MG63 (cell line): ENCODE measurements around the gene SLC30A4. TPM values are rescaled to one million over a fixed set of nuclear protein-coding genes. Genes with fewer than 3 reads are reported as not detected.

Source experiments
- DNase-seq: peaks from one replicate; pipeline ENCODE4 v3.0.0-alpha.2; 2020
- H3K27me3 ChIP-seq: fragments of 250-450 bp; sonication (Bioruptor Pico); 2 replicates; pipeline ENCODE4 v1.5.1; 2020; ENCODE audit warnings: mild to moderate bottlenecking, moderate library complexity
- H3K36me3 ChIP-seq: fragments of 250-450 bp; sonication (Bioruptor Pico); 2 replicates; pipeline ENCODE4 v1.5.1; 2020; ENCODE audit warnings: mild to moderate bottlenecking, moderate library complexity
- H3K4me3 ChIP-seq: fragments of 250-450 bp; sonication (Bioruptor Pico); 2 replicates; pipeline ENCODE4 v1.5.1; 2020; ENCODE audit warnings: mild to moderate bottlenecking, moderate library complexity
- H3K9me3 ChIP-seq: fragments of 250-450 bp; sonication (Bioruptor Pico); 2 replicates; pipeline ENCODE4 v1.5.1; 2020; ENCODE audit warnings: mild to moderate bottlenecking, moderate library complexity
- total RNA-seq: library from RNA; depleted of rRNA; stranded (reverse); fragments of >200 nt; shearing (Covaris generic); gene quantifications from 2 replicates; pipeline ENCODE4 v1.2.3, GENCODE V29; 2014; ENCODE audit warnings: low replicate concordance

SLC30A4 gene
- total RNA-seq, 1 experiment from 2014 or later, result 4.3 TPM

- Histone ChIP-seq H3K4me3 (no peak overlapping the region), H3K9me3 (no peaks in the 10 kb centered on the region), H3K36me3 (no peaks in the 10 kb centered on the region), H3K27me3 (no peaks in the 10 kb centered on the region)
- no peak for DNase-seq
Observed at GRCh38 chr15:45469441-45469840, 53.1 kb downstream of the SLC30A4 start.

GRCh38 chr15:45469027-45469426, 53.5 kb downstream of the SLC30A4 start:
- DNase-seq, result no peak
- H3K9me3 ChIP-seq, result no peaks in the 10 kb centered on the region
- no peaks in the 10 kb centered on the region for H3K36me3 ChIP-seq
- no peak overlapping the region for H3K4me3 ChIP-seq
- no peaks in the 10 kb centered on the region for H3K27me3 ChIP-seq

GRCh38 chr15:45468294-45468693, 54.3 kb downstream of the SLC30A4 start:
- no peaks in the 10 kb centered on the region for H3K27me3 ChIP-seq
- H3K9me3 ChIP-seq, result no peaks in the 10 kb centered on the region
- no peaks in the 10 kb centered on the region for H3K36me3 ChIP-seq
- DNase-seq, result no peak
- no peak overlapping the region for H3K4me3 ChIP-seq

- DNase-seq, result peak; percentile 29
- Histone ChIP-seq H3K27me3 (no peaks in the 10 kb centered on the region), H3K4me3 (peak overlapping the region; percentile 32)
Observed at GRCh38 chr15:45458746-45459403, 63.7 kb downstream of the SLC30A4 start.

GRCh38 chr15:45457641-45458539, 64.7 kb downstream of the SLC30A4 start:
- no peaks in the 10 kb centered on the region for H3K36me3 ChIP-seq
- no peaks in the 10 kb centered on the region for H3K27me3 ChIP-seq
- peak overlapping the region; percentile 32 for H3K4me3 ChIP-seq
- no peaks in the 10 kb centered on the region for H3K9me3 ChIP-seq
- DNase-seq, result peak; percentile 72

More at GRCh38 chr15:45458746-45459403, 63.7 kb downstream of the SLC30A4 start:
- Histone ChIP-seq H3K9me3 (no peaks in the 10 kb centered on the region), H3K36me3 (no peaks in the 10 kb centered on the region)

GRCh38 chr15:45457220-45457619, 65.3 kb downstream of the SLC30A4 start:
- no peak for DNase-seq
- no peak overlapping the region for H3K4me3 ChIP-seq

GRCh38 chr15:45456212-45457106, 66.1 kb downstream of the SLC30A4 start:
- Histone ChIP-seq H3K4me3 (no peak overlapping the region), H3K36me3 (no peaks in the 10 kb centered on the region), H3K27me3 (no peaks in the 10 kb centered on the region), H3K9me3 (no peaks in the 10 kb centered on the region)
- DNase-seq, result peak; percentile 93

More at GRCh38 chr15:45457220-45457619, 65.3 kb downstream of the SLC30A4 start:
- no peaks in the 10 kb centered on the region for H3K9me3 ChIP-seq
- no peaks in the 10 kb centered on the region for H3K36me3 ChIP-seq
- H3K27me3 ChIP-seq, result no peaks in the 10 kb centered on the region

GRCh38 chr15:45454814-45455213, 67.7 kb downstream of the SLC30A4 start:
- peak; percentile 94 for DNase-seq
- Histone ChIP-seq H3K4me3 (peak overlapping the region; percentile 7; the same call in 1 of the 2 replicates), H3K9me3 (no peaks in the 10 kb centered on the region), H3K36me3 (no peaks in the 10 kb centered on the region), H3K27me3 (no peaks in the 10 kb centered on the region)

- no peaks in the 10 kb centered on the region for H3K36me3 ChIP-seq
- H3K4me3 ChIP-seq, result no peak overlapping the region
- H3K9me3 ChIP-seq, result no peaks in the 10 kb centered on the region
- no peak for DNase-seq
- no peaks in the 10 kb centered on the region for H3K27me3 ChIP-seq
Observed at GRCh38 chr15:45451265-45451664, 71.3 kb downstream of the SLC30A4 start.

GRCh38 chr15:45449916-45450867, 72.4 kb downstream of the SLC30A4 start:
- no peak overlapping the region for H3K4me3 ChIP-seq
- no peaks in the 10 kb centered on the region for H3K9me3 ChIP-seq
- no peak for DNase-seq
- no peaks in the 10 kb centered on the region for H3K27me3 ChIP-seq
- H3K36me3 ChIP-seq, result no peaks in the 10 kb centered on the region

GRCh38 chr15:45449395-45449794, 73.2 kb downstream of the SLC30A4 start:
- Histone ChIP-seq H3K36me3 (no peaks in the 10 kb centered on the region), H3K9me3 (no peaks in the 10 kb centered on the region), H3K4me3 (no peak overlapping the region), H3K27me3 (no peaks in the 10 kb centered on the region)
- DNase-seq, result no peak

GRCh38 chr15:45448066-45448915, 74.3 kb downstream of the SLC30A4 start:
- no peaks in the 10 kb centered on the region for H3K36me3 ChIP-seq
- H3K4me3 ChIP-seq, result no peak overlapping the region
- no peaks in the 10 kb centered on the region for H3K9me3 ChIP-seq
- DNase-seq, result no peak
- no peaks in the 10 kb centered on the region for H3K27me3 ChIP-seq

- H3K27me3 ChIP-seq, result no peaks in the 10 kb centered on the region
- H3K36me3 ChIP-seq, result no peaks in the 10 kb centered on the region
- no peak overlapping the region for H3K4me3 ChIP-seq
- no peak for DNase-seq
- no peaks in the 10 kb centered on the region for H3K9me3 ChIP-seq
Observed at GRCh38 chr15:45443645-45444044, 78.9 kb downstream of the SLC30A4 start.

GRCh38 chr15:45442507-45443135, 79.9 kb downstream of the SLC30A4 start:
- Histone ChIP-seq H3K27me3 (no peaks in the 10 kb centered on the region), H3K4me3 (no peak overlapping the region), H3K36me3 (no peaks in the 10 kb centered on the region), H3K9me3 (no peaks in the 10 kb centered on the region)
- DNase-seq, result peak; percentile 48

GRCh38 chr15:45441686-45442085, 80.9 kb downstream of the SLC30A4 start:
- no peaks in the 10 kb centered on the region for H3K9me3 ChIP-seq
- H3K36me3 ChIP-seq, result no peaks in the 10 kb centered on the region
- no peak for DNase-seq
- H3K27me3 ChIP-seq, result no peaks in the 10 kb centered on the region
- H3K4me3 ChIP-seq, result no peak overlapping the region
